Measurements from ENCODE around the gene F7. TPM values are rescaled to one million over a fixed set of nuclear protein-coding genes. Genes with fewer than 3 reads are reported as not detected.

Gene F7
- total and polyA plus RNA-seq, 9 of the 15 experiments (the other 6 are each of a cell fraction or from before 2014, with no cell fraction given) = not detected

- Histone ChIP-seq H3K9ac (ENCODE audit: insufficient read depth in 1 of 2, low read depth in 2 of 2, low read length in 2 of 2) (no peak overlapping the region), H3K4me1 (replicated peaks in 1 of 2; ENCODE audit: control insufficient read depth in 2 of 2, insufficient read depth in 2 of 2, low read length in 2 of 2) (peaks cover under 1 to 19% of the 10 kb centered on the region in 2 experiments; a peak in 3 of 5 replicates), H3K9me3 (replicated peaks; ENCODE audit: control insufficient read depth, insufficient read depth, low read depth, low read length) (no peaks in the 10 kb centered on the region), H3K27ac (ENCODE audit: extremely low read depth, low read depth, low read length) (no peak overlapping the region), H3K79me2 (ENCODE audit: control insufficient read depth, insufficient read depth, low read length) (no peaks in the 10 kb centered on the region), H3K27me3 (ENCODE audit: control insufficient read depth in 2 of 2, insufficient read depth in 2 of 2, low read length in 2 of 2) (peaks cover 19 to 40% of the 10 kb centered on the region in 2 experiments; a peak in 4 of 5 replicates), H3K9me1 (ENCODE audit: control insufficient read depth, insufficient read depth, low read length) (no peaks in the 10 kb centered on the region), H3K4me2 (ENCODE audit: insufficient read depth, low read length) (no peak overlapping the region), H4K20me1 (replicated peaks; ENCODE audit: control insufficient read depth, insufficient read depth, low read length) (no peaks in the 10 kb centered on the region), H3K4me3 (no peak overlapping the region), H2AFZ (ENCODE audit: low read depth, low read length) (no peak overlapping the region), H3K36me3 (ENCODE audit: control insufficient read depth, insufficient read depth, low read length) (no peaks in the 10 kb centered on the region)
- no TSS peak for BruUV-seq (replicated peaks)
- intact Hi-C loops (cut with micrococcal nuclease) (no loop called here), in situ Hi-C loops (cut with MboI) (no loop called here)
- CTCF ChIA-PET (ENCODE audit: low intra/inter-chr PET ratio) = no interaction called here
- WGBS (ENCODE audit: insufficient coverage, low coverage, missing lambda C conversion rate) = 2% methylated on average over 11 of the region's 12 CpGs
- FAIRE-seq (no peak), ATAC-seq (no peak), DNase-seq (ENCODE audit: extremely low read depth in 1 of 4, low spot score in 3 of 4) (no peak)
- TF ChIP-seq MEIS2 (IDR thresholded peaks at IDR 0.05; ENCODE audit: partially characterized antibody) (no peak), NCOR1 (IDR thresholded peaks at IDR 0.05) (no peak), MAX (CRISPR knock-in tag; IDR thresholded peaks at IDR 0.05) (no peak), RB1 (IDR thresholded peaks at IDR 0.05; ENCODE audit: low read depth) (no peak), RCOR1 (IDR thresholded peaks at IDR 0.05; ENCODE audit: borderline replicate concordance in 1 of 2, low read depth in 2 of 2, low read length in 2 of 2) (no peak), NFIX (CRISPR knock-in tag; IDR thresholded peaks at IDR 0.05; ENCODE audit: low read depth) (no peak), ZNF609 (CRISPR knock-in tag; IDR thresholded peaks at IDR 0.05; ENCODE audit: borderline replicate concordance) (no peak), TRIM25 (IDR thresholded peaks at IDR 0.05; ENCODE audit: borderline replicate concordance) (no peak), FOXK2 (conservative IDR thresholded peaks at IDR 0.05 in 1 of 2, IDR thresholded peaks at IDR 0.05 in 1 of 2; ENCODE audit: low read depth in 2 of 2) (no peak), BMI1 (IDR thresholded peaks at IDR 0.05; ENCODE audit: low read length) (no peak), ETS2 (tag; IDR thresholded peaks at IDR 0.05; ENCODE audit: borderline replicate concordance, poor library complexity, severe bottlenecking) (no peak), PREB (CRISPR knock-in tag; IDR thresholded peaks at IDR 0.05) (no peak), TAF9B (IDR thresholded peaks at IDR 0.05; ENCODE audit: partially characterized antibody) (no peak), ZNF140 (CRISPR knock-in tag; IDR thresholded peaks at IDR 0.05) (no peak)
- POLR2A ChIA-PET = no interaction called here
These were observed 38.7 kb downstream of the F7 start for GRCh38 chr13:113144255-113144629.
